Endodermal cell (in vitro differentiated cells): ENCODE measurements around the gene ENAH. TPM values are rescaled to one million over a fixed set of nuclear protein-coding genes. Genes with fewer than 3 reads are reported as not detected.
A peak's percentile ranks its signal among the peaks of the same experiment; 100 is the strongest.

Source experiments
- DNase-seq: peaks from one replicate; pipeline ENCODE4 v3.0.0-alpha.2; 2017
- H3K27ac ChIP-seq: 2 replicates; pipeline ENCODE4 v1.5.1; 2013; ENCODE audit warnings: mild to moderate bottlenecking, low read depth, low read length, moderate library complexity
- H3K27me3 ChIP-seq: 2 replicates; pipeline ENCODE4 v1.6.1; 2013; ENCODE audit warnings: mild to moderate bottlenecking, low read length, moderate library complexity; ENCODE audit not compliant: insufficient read depth, control insufficient read depth, poor library complexity, severe bottlenecking
- H3K36me3 ChIP-seq: 2 replicates; pipeline ENCODE4 v1.7.0; 2013; ENCODE audit warnings: mild to moderate bottlenecking, low read length, moderate library complexity; ENCODE audit not compliant: control insufficient read depth, insufficient read depth
- H3K4me1 ChIP-seq: one replicate; pipeline ENCODE4 v1.7.0; 2013; ENCODE audit warnings: low read length; ENCODE audit not compliant: control insufficient read depth, insufficient read depth
- H3K4me3 ChIP-seq: 2 replicates; pipeline ENCODE4 v1.5.1; 2013; ENCODE audit warnings: mild to moderate bottlenecking, low read length, moderate library complexity
- H3K9ac ChIP-seq: 2 replicates; pipeline ENCODE4 v1.6.1; 2013; ENCODE audit warnings: mild to moderate bottlenecking, low read length, moderate library complexity; ENCODE audit not compliant: poor library complexity, severe bottlenecking; ENCODE audit errors: extremely low read depth
- H3K9me3 ChIP-seq: 2 replicates; pipeline ENCODE4 v1.6.1; 2013; ENCODE audit warnings: mild to moderate bottlenecking, low read length, moderate library complexity; ENCODE audit not compliant: control insufficient read depth
- H3K27ac Mint-ChIP-seq: 2 replicates; pipeline ENCODE4 v1.8.0; 2020; ENCODE audit warnings: mixed read lengths
- H3K27me3 Mint-ChIP-seq: 2 replicates; pipeline ENCODE4 v1.8.0; 2021; ENCODE audit warnings: mild to moderate bottlenecking, mixed read lengths; ENCODE audit not compliant: insufficient read depth
- H3K36me3 Mint-ChIP-seq: 2 replicates; pipeline ENCODE4 v1.8.0; 2020; ENCODE audit warnings: low read depth, mixed read lengths
- H3K4me1 Mint-ChIP-seq: 2 replicates; pipeline ENCODE4 v1.8.0; 2020; ENCODE audit warnings: mixed read lengths
- H3K4me3 Mint-ChIP-seq: 2 replicates; pipeline ENCODE4 v1.8.0; 2020; ENCODE audit warnings: mild to moderate bottlenecking, moderate library complexity, mixed read lengths
- H3K9me3 Mint-ChIP-seq: 2 replicates; pipeline ENCODE4 v1.8.0; 2020; ENCODE audit warnings: mild to moderate bottlenecking, mixed read lengths
- CTCF ChIP-seq: fragments of 200-600 bp; sonication (generic); conservative IDR thresholded peaks from 2 replicates; pipeline ENCODE4 v1.5.0; 2021; ENCODE audit warnings: antibody characterized with exemption, mild to moderate bottlenecking
- WGBS, 2 experiments: methylation state at CpG; one replicate each; pipeline versions ENCODE4 v1.1.5 to v1.1.7; 2013; ENCODE audit warnings: missing lambda C conversion rate in 2 of 2, mixed read lengths in 1 of 2; ENCODE audit not compliant: insufficient coverage in 1 of 2, insufficient read length in 1 of 2; 5-methylcytosine and 5-hydroxymethylcytosine counted together
- total RNA-seq, 2 donors: library from RNA; stranded (reverse); fragmentation: NEBNext Ultra II Directional in 1 of 2; extraction: Animal tissue kit (Norgen Biotek cat#: 25700) in 1 of 2; gene quantifications; 2 replicates in 1 of 2; 3 replicates in 1 of 2; pipeline ENCODE4 v1.2.1, GENCODE V29; 2021

The ENAH gene
- total RNA-seq, 2 donors from 2014 or later: 263 to 267 TPM

- H3K36me3 Mint-ChIP-seq: no peaks in the 10 kb centered on the region
- H3K4me1 ChIP-seq: peaks cover 5% of the 10 kb centered on the region
- peaks cover 17% of the 10 kb centered on the region for H3K27me3 Mint-ChIP-seq
- no peaks in the 10 kb centered on the region for H3K36me3 ChIP-seq
- no peak overlapping the region for H3K4me3 Mint-ChIP-seq
- H3K9me3 ChIP-seq: no peaks in the 10 kb centered on the region
- no peak overlapping the region for H3K27ac Mint-ChIP-seq
- no peak overlapping the region for H3K27ac ChIP-seq
- DNase-seq: no peak
- H3K9ac ChIP-seq: no peak overlapping the region
- H3K9me3 Mint-ChIP-seq: no peaks in the 10 kb centered on the region
- TF ChIP-seq CTCF: no peak
- H3K4me1 Mint-ChIP-seq: peaks cover 6% of the 10 kb centered on the region
- 97 to 100% methylated on average over 2 of the region's 2 CpGs for WGBS, 2 experiments
- H3K4me3 ChIP-seq: no peak overlapping the region
- peaks cover 11% of the 10 kb centered on the region for H3K27me3 ChIP-seq
These were observed 25.6 kb upstream of the ENAH start for GRCh38 chr1:225678545-225678944.

- DNase-seq: peak; percentile 87
- H3K9ac ChIP-seq: no peak overlapping the region
- no peaks in the 10 kb centered on the region for H3K9me3 ChIP-seq
- H3K27ac Mint-ChIP-seq: no peak overlapping the region
- H3K4me3 Mint-ChIP-seq: peak overlapping the region; percentile 33
- peaks cover 5% of the 10 kb centered on the region for H3K4me1 ChIP-seq
- peaks cover 11% of the 10 kb centered on the region for H3K27me3 ChIP-seq
- H3K27ac ChIP-seq: no peak overlapping the region
- no peaks in the 10 kb centered on the region for H3K36me3 ChIP-seq
- peak; percentile 33 for TF ChIP-seq CTCF
- no peaks in the 10 kb centered on the region for H3K36me3 Mint-ChIP-seq
- peak overlapping the region; percentile 33 for H3K4me3 ChIP-seq
- H3K4me1 Mint-ChIP-seq: peaks cover 6% of the 10 kb centered on the region
- H3K27me3 Mint-ChIP-seq: peaks cover 17% of the 10 kb centered on the region
- 28 to 49% methylated on average over 22 to 40 of the region's 40 CpGs for WGBS, 2 experiments
- no peaks in the 10 kb centered on the region for H3K9me3 Mint-ChIP-seq
These were observed 24.6 kb upstream of the ENAH start for GRCh38 chr1:225677350-225678124.

- H3K36me3 Mint-ChIP-seq: no peaks in the 10 kb centered on the region
- H3K4me3 ChIP-seq: no peak overlapping the region
These were observed 21.5 kb upstream of the ENAH start for GRCh38 chr1:225674381-225674780.

More at GRCh38 chr1:225674381-225674780, 21.5 kb upstream of the ENAH start:
- Mint-ChIP-seq H3K4me3 (no peak overlapping the region), H3K27ac (no peak overlapping the region), H3K9me3 (no peaks in the 10 kb centered on the region), H3K27me3 (peaks cover 15% of the 10 kb centered on the region), H3K4me1 (peaks cover 10% of the 10 kb centered on the region)
- no peak overlapping the region for H3K27ac ChIP-seq
- peaks cover 5% of the 10 kb centered on the region for H3K4me1 ChIP-seq
- 92 to 100% methylated on average over 1 to 2 of the region's 2 CpGs for WGBS, 2 experiments
- no peak for TF ChIP-seq CTCF
- no peaks in the 10 kb centered on the region for H3K9me3 ChIP-seq
- DNase-seq: no peak
- no peaks in the 10 kb centered on the region for H3K36me3 ChIP-seq
- H3K27me3 ChIP-seq: peaks cover 11% of the 10 kb centered on the region
- H3K9ac ChIP-seq: no peak overlapping the region
